Natural killer cell (primary cell): Measurements from ENCODE around the gene MDH2. TPM values are rescaled to one million over a fixed set of nuclear protein-coding genes. Genes with fewer than 3 reads are reported as not detected.

Experiments
- ATAC-seq, 3 donors: fragments of 150-1000 bp in 2 of 3; fragments of 200-7000 bp in 1 of 3; cut with Tn5 transposase; 1 replicate in 1 of 3; 2 replicates in 2 of 3; pipeline ENCODE4 v1.10.0; 2021; ENCODE audit warnings: mild to moderate bottlenecking in 2 of 3, moderate library complexity in 2 of 3
- DNase-seq, 2 donors: peaks; one replicate each; pipeline versions ENCODE4 v3.0.0 to v3.0.0-alpha.2; 2013 to 2021; ENCODE audit warnings: mixed read lengths in 1 of 2
- H3K27ac ChIP-seq: one replicate; pipeline ENCODE4 v1.5.1; 2013; ENCODE audit warnings: mild to moderate bottlenecking, low read length
- H3K27me3 ChIP-seq: one replicate; pipeline ENCODE4 v1.6.1; 2013; ENCODE audit warnings: low read length; ENCODE audit not compliant: control insufficient read depth, insufficient read depth
- H3K36me3 ChIP-seq: one replicate; pipeline ENCODE4 v1.6.1; 2013; ENCODE audit warnings: low read length; ENCODE audit not compliant: control insufficient read depth, insufficient read depth
- H3K4me1 ChIP-seq: one replicate; pipeline ENCODE4 v1.6.1; 2013; ENCODE audit warnings: low read length; ENCODE audit not compliant: control insufficient read depth, insufficient read depth
- H3K4me3 ChIP-seq: one replicate; pipeline ENCODE4 v1.5.1; 2013; ENCODE audit warnings: low read length
- H3K9me3 ChIP-seq: one replicate; pipeline ENCODE4 v1.6.1; 2013; ENCODE audit warnings: low read length; ENCODE audit not compliant: control insufficient read depth, insufficient read depth
- H3K27ac Mint-ChIP-seq, 2 donors: one replicate each; pipeline ENCODE4 v1.8.0; 2022; ENCODE audit warnings: mild to moderate bottlenecking in 2 of 2, mixed read lengths in 2 of 2, moderate library complexity in 1 of 2
- H3K27me3 Mint-ChIP-seq, 2 donors: one replicate each; pipeline ENCODE4 v1.8.0; 2022; ENCODE audit warnings: low read depth in 2 of 2, mixed read lengths in 2 of 2
- H3K36me3 Mint-ChIP-seq: one replicate; pipeline ENCODE4 v1.8.0; 2022; ENCODE audit warnings: mixed read lengths
- H3K4me1 Mint-ChIP-seq, 2 donors: one replicate each; pipeline ENCODE4 v1.8.0; 2022; ENCODE audit warnings: mixed read lengths in 2 of 2
- H3K4me3 Mint-ChIP-seq: one replicate; pipeline ENCODE4 v1.8.0; 2022; ENCODE audit warnings: mild to moderate bottlenecking, moderate library complexity, mixed read lengths
- H3K9me3 Mint-ChIP-seq, 2 donors: one replicate each; pipeline ENCODE4 v1.8.0; 2022; ENCODE audit warnings: mixed read lengths in 2 of 2
- CTCF ChIP-seq: fragments of 200-600 bp; IDR thresholded peaks from one replicate; pipeline ENCODE4 v1.8.0; 2022; ENCODE audit warnings: antibody characterized with exemption
- WGBS: methylation state at CpG from one replicate; pipeline ENCODE4 v1.1.7; 2013; ENCODE audit warnings: missing lambda C conversion rate; ENCODE audit not compliant: insufficient coverage; 5-methylcytosine and 5-hydroxymethylcytosine counted together
- intact Hi-C: fragments of 100-400 bp; cut with micrococcal nuclease; formaldehyde crosslinking; loops from one replicate; pipeline ENCODE4 v1.14.2; 2022
- total RNA-seq, 4 donors: library from RNA; stranded (reverse); fragments of 120-200 nt in 1 of 4; gene quantifications; one replicate each; pipeline versions ENCODE4 v1.2.3 to v1.2.4, GENCODE V29; 2013 to 2022

MDH2 gene, protein sequence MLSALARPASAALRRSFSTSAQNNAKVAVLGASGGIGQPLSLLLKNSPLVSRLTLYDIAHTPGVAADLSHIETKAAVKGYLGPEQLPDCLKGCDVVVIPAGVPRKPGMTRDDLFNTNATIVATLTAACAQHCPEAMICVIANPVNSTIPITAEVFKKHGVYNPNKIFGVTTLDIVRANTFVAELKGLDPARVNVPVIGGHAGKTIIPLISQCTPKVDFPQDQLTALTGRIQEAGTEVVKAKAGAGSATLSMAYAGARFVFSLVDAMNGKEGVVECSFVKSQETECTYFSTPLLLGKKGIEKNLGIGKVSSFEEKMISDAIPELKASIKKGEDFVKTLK
- 10 to 100 TPM; 75.9 to 95.0 (median 93.9) TPM for total RNA-seq
- 40.1 TPM for total RNA-seq (2013)

DNA sequence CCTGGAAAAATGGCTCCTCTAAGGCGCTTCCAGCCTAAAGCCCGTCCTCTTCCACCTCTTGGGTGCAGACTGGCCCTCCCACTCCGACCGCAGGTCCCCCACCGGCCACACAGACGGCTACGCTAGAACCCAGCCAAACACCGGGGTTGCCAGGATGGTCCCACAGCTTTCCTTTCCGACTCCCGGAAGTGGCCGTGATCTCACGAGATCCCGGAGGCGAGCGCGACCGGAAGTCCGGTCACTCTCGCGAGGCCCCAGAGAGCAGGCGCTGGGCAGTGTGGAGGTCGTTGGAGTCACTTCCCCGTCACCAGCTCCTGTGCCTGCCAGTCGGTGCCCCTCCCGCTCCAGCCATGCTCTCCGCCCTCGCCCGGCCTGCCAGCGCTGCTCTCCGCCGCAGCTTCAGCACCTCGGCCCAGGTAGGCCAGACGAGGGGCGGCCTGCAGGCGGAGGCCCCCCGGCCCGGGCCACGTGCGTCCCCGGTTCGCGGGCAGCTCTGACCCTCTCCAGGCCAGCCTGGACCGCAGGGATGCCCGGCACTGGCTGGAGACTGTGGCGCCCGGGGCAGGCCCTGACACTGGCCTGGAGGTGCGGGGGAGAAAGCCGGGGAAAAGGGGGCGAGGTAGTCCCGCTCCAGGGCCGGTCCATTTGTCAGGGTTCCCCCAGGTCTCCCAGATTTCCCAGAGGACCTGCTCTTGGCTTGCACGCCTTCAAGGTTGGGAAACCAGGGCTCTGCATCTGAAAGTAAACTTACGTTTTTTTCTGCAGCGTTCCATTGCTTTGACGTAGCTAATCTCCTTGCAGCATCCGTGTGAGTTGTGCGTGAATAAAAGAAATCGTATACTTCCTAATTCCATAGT lies at the start of gene MDH2, which contains the start of gene STYXL1:
MDH2 (plus strand) TSS at position 296 of the 857 bp plus-strand sequence; CDS start at position 351, 55 bp downstream.
STYXL1 (minus strand) TSS at position 190 of the 857 bp plus-strand sequence. CDS start 17,477 bp downstream, outside the sequence.
- DNase-seq (peak; percentile 86 to 93), ATAC-seq (peak; percentile 90 to 96 (median 93))
- Mint-ChIP-seq H3K9me3 (no peaks in the 10 kb centered on the region), H3K36me3 (no peaks in the 10 kb centered on the region), H3K27me3 (no peaks in the 10 kb centered on the region), H3K27ac (peak within 1 kb of the TSS; percentile 92 to 98), H3K4me1 (peaks cover 31 to 58% of the 10 kb centered on the region in 2 donors), H3K4me3 (peak within 1 kb of the TSS; percentile 96)
- Histone ChIP-seq H3K9me3 (no peaks in the 10 kb centered on the region), H3K27me3 (no peaks in the 10 kb centered on the region), H3K4me1 (peaks cover 35% of the 10 kb centered on the region), H3K4me3 (peak within 1 kb of the TSS; percentile 100), H3K36me3 (peaks cover 4% of the 10 kb centered on the region), H3K27ac (peak within 1 kb of the TSS; percentile 94)
- TF ChIP-seq CTCF: no peak
- intact Hi-C loops: loop anchor here (5.0 to 10.0 kb wide), 2 partner anchors 84 to 267 kb away; no protein-coding TSS in a partner anchor
- under 1% methylated on average over 58 of the region's 58 CpGs for WGBS

GRCh38 chr7:76000566-76000965 lies 47.3 kb upstream of the MDH2 start:
- Mint-ChIP-seq H3K9me3 (no peaks in the 10 kb centered on the region), H3K4me1 (peaks cover 13 to 17% of the 10 kb centered on the region in 2 donors), H3K27me3 (no peaks in the 10 kb centered on the region), H3K36me3 (no peaks in the 10 kb centered on the region), H3K4me3 (no peak overlapping the region), H3K27ac (no peak overlapping the region)
- intact Hi-C loops: no loop called here
- Histone ChIP-seq H3K4me3 (no peak overlapping the region), H3K27me3 (no peaks in the 10 kb centered on the region), H3K4me1 (peaks cover 8% of the 10 kb centered on the region), H3K36me3 (peaks cover 25% of the 10 kb centered on the region), H3K27ac (no peak overlapping the region), H3K9me3 (no peaks in the 10 kb centered on the region)
- TF ChIP-seq CTCF: no peak
- DNase-seq (no peak), ATAC-seq (no peak)
- WGBS: 97% methylated on average over 11 of the region's 11 CpGs

GRCh38 chr7:76002139-76002538 lies 45.8 kb upstream of the MDH2 start:
- Mint-ChIP-seq H3K36me3 (no peaks in the 10 kb centered on the region), H3K4me1 (peaks cover 6% of the 10 kb centered on the region in 2 donors), H3K27ac (no peak overlapping the region), H3K27me3 (no peaks in the 10 kb centered on the region), H3K4me3 (no peak overlapping the region), H3K9me3 (no peaks in the 10 kb centered on the region)
- 88% methylated on average over 6 of the region's 6 CpGs for WGBS
- peaks cover 1% of the 10 kb centered on the region for H3K4me1 ChIP-seq
- intact Hi-C loops: no loop called here
- H3K9me3 ChIP-seq: no peaks in the 10 kb centered on the region
- H3K4me3 ChIP-seq: no peak overlapping the region
- no peaks in the 10 kb centered on the region for H3K27me3 ChIP-seq
- ATAC-seq (no peak), DNase-seq (no peak)
- no peak for TF ChIP-seq CTCF
- no peak overlapping the region for H3K27ac ChIP-seq
- H3K36me3 ChIP-seq: peaks cover 25% of the 10 kb centered on the region
